ENCODE measurements around the gene CD6. TPM values are rescaled to one million over a fixed set of nuclear protein-coding genes. Genes with fewer than 3 reads are reported as not detected.

The CD6 gene
- total RNA-seq, 1 experiment from 2014 or later = 1.4 TPM

DNA sequence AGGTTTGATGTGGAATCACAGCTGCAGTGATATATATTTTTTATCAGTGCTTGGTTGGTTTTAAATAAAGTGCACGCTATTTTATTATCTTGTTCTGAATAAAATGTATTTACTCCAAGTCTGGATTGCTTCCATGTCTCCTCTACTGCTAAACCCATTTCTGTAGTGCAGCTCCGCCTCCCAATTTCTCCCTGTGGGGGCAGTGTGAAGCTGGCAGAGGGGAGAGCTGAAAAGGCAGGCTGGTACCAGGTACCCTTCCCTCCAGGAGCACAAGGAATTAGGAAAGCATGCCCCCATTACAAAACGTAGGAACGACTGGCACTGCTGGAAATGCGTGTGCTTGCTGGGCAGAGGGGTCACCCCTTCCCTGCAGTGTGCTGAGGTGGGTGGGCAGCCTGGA, 48.2 kb upstream of the CD6 start (continued):
- TF ChIP-seq, protein P1, sequence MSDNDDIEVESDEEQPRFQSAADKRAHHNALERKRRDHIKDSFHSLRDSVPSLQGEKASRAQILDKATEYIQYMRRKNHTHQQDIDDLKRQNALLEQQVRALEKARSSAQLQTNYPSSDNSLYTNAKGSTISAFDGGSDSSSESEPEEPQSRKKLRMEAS (IDR thresholded peaks at IDR 0.05) = no peak
- TF ChIP-seq ELF1 (IDR thresholded peaks at IDR 0.05; ENCODE audit: borderline replicate concordance, low read depth) = no peak
- TF ChIP-seq YY1 (IDR thresholded peaks at IDR 0.05; ENCODE audit: extremely low read depth, insufficient replicate concordance, low read depth, low read length) = no peak
- no peak for TF ChIP-seq ZFX (IDR thresholded peaks at IDR 0.05)
- TF ChIP-seq, protein P2, sequence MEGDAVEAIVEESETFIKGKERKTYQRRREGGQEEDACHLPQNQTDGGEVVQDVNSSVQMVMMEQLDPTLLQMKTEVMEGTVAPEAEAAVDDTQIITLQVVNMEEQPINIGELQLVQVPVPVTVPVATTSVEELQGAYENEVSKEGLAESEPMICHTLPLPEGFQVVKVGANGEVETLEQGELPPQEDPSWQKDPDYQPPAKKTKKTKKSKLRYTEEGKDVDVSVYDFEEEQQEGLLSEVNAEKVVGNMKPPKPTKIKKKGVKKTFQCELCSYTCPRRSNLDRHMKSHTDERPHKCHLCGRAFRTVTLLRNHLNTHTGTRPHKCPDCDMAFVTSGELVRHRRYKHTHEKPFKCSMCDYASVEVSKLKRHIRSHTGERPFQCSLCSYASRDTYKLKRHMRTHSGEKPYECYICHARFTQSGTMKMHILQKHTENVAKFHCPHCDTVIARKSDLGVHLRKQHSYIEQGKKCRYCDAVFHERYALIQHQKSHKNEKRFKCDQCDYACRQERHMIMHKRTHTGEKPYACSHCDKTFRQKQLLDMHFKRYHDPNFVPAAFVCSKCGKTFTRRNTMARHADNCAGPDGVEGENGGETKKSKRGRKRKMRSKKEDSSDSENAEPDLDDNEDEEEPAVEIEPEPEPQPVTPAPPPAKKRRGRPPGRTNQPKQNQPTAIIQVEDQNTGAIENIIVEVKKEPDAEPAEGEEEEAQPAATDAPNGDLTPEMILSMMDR (IDR thresholded peaks at IDR 0.05 in 2 of 3, conservative IDR thresholded peaks at IDR 0.05 in 1 of 3; ENCODE audit: borderline replicate concordance in 1 of 3, insufficient read depth in 1 of 3, low read depth in 2 of 3, low read length in 2 of 3) = no peak
- TF ChIP-seq, protein P3, sequence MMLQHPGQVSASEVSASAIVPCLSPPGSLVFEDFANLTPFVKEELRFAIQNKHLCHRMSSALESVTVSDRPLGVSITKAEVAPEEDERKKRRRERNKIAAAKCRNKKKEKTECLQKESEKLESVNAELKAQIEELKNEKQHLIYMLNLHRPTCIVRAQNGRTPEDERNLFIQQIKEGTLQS (IDR thresholded peaks at IDR 0.05) = no peak
- TF ChIP-seq POLR2A (IDR thresholded peaks at IDR 0.05; ENCODE audit: borderline replicate concordance, extremely low read depth, insufficient read depth, insufficient read length) = no peak
- TF ChIP-seq EGR1 (IDR thresholded peaks at IDR 0.05; ENCODE audit: low read depth) = no peak
- TF ChIP-seq FOSL1 (IDR thresholded peaks at IDR 0.05; ENCODE audit: low read depth) = no peak

DNA sequence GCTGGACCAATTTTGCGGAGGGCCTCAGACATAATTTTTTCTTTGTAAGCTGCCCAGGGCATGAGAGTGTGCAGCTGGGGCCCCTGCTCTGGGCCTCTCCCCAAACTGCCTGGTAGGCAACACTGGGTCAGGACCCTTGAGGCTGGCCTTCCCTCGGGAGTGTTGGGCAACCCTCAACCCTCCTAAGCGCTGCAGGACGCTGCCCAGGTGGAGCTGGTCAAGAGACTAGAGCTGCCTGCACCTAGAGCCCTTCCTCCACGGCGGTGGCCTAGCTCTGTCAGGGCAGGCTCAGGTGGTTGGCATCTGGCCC, 47.7 kb upstream of the CD6 start:
- H3K79me2 ChIP-seq (ENCODE audit: insufficient read depth, low read length) = peaks cover 12% of the 10 kb centered on the region
- ChIA-PET CTCF (interaction anchor here (1.5 kb wide), 1 partner anchor 24 kb away, joined by 5 read pairs; no protein-coding TSS in a partner anchor), POLR2A (interaction anchor here (0.8 to 1.3 kb wide), 2 partner anchors 10 to 93 kb away, joined by 3 read pairs; partner anchors contain the start of gene TMEM109), RAD21 (ENCODE audit: low non-redundant PET in 1 of 2, low total read pairs in 2 of 2, uncharacterized antibody in 2 of 2, unreplicated experiment in 2 of 2) (no interaction called here)
- H2AFZ ChIP-seq (ENCODE audit: low read depth, low read length, poor library complexity, severe bottlenecking) = no peak overlapping the region
- peak overlapping the region; percentile 74 to 75 for H3K4me3 ChIP-seq (replicated peaks in 1 of 2; ENCODE audit: low read depth in 1 of 2, low read length in 2 of 2)
- BruUV-seq (replicated peaks) = no TSS peak
- peaks cover 19 to 24% of the 10 kb centered on the region in 2 experiments; a peak in 3 of 4 replicates for H3K36me3 ChIP-seq (ENCODE audit: control insufficient read depth in 1 of 2, insufficient read depth in 2 of 2, low read length in 2 of 2)
- DNase-seq (ENCODE audit: low read depth, low spot score) (no peak), ATAC-seq (no peak; the same call in 1 of the 2 replicates)
- no peaks in the 10 kb centered on the region for H3K27me3 ChIP-seq (ENCODE audit: insufficient read depth, low read length)
- intact Hi-C loops (cut with micrococcal nuclease) = no loop called here
- peaks cover 23 to 35% of the 10 kb centered on the region in 2 experiments for H3K4me1 ChIP-seq (ENCODE audit: control insufficient read depth in 1 of 2, insufficient read depth in 2 of 2, low read length in 2 of 2)
- H3K9me3 ChIP-seq (ENCODE audit: control insufficient read depth in 1 of 2, insufficient read depth in 1 of 2, low read depth in 1 of 2, low read length in 2 of 2) = no peaks in the 10 kb centered on the region
- H3K4me2 ChIP-seq (ENCODE audit: low read length) = peak overlapping the region; percentile 92
- peak overlapping the region; percentile 77 for H3K9ac ChIP-seq (ENCODE audit: low read length)
- H3K9me2 ChIP-seq (ENCODE audit: insufficient read depth) = no peaks in the 10 kb centered on the region
- peak overlapping the region; percentile 71; the same call in 1 of the 2 replicates for H3K27ac ChIP-seq (ENCODE audit: low read depth, low read length)
- no peaks in the 10 kb centered on the region; the same call in 1 of the 2 replicates for H4K20me1 ChIP-seq (ENCODE audit: insufficient read depth)
- TF ChIP-seq ELF1 (IDR thresholded peaks at IDR 0.05; ENCODE audit: borderline replicate concordance, low read depth) = no peak
- TF ChIP-seq, protein P4, sequence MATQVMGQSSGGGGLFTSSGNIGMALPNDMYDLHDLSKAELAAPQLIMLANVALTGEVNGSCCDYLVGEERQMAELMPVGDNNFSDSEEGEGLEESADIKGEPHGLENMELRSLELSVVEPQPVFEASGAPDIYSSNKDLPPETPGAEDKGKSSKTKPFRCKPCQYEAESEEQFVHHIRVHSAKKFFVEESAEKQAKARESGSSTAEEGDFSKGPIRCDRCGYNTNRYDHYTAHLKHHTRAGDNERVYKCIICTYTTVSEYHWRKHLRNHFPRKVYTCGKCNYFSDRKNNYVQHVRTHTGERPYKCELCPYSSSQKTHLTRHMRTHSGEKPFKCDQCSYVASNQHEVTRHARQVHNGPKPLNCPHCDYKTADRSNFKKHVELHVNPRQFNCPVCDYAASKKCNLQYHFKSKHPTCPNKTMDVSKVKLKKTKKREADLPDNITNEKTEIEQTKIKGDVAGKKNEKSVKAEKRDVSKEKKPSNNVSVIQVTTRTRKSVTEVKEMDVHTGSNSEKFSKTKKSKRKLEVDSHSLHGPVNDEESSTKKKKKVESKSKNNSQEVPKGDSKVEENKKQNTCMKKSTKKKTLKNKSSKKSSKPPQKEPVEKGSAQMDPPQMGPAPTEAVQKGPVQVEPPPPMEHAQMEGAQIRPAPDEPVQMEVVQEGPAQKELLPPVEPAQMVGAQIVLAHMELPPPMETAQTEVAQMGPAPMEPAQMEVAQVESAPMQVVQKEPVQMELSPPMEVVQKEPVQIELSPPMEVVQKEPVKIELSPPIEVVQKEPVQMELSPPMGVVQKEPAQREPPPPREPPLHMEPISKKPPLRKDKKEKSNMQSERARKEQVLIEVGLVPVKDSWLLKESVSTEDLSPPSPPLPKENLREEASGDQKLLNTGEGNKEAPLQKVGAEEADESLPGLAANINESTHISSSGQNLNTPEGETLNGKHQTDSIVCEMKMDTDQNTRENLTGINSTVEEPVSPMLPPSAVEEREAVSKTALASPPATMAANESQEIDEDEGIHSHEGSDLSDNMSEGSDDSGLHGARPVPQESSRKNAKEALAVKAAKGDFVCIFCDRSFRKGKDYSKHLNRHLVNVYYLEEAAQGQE (IDR thresholded peaks at IDR 0.05; ENCODE audit: low read depth) = no peak
- no peak for TF ChIP-seq EZH2phosphoT487 (IDR thresholded peaks at IDR 0.05; ENCODE audit: borderline replicate concordance)
- TF ChIP-seq YY1 (IDR thresholded peaks at IDR 0.05; ENCODE audit: extremely low read depth, insufficient replicate concordance, low read depth, low read length) = no peak
- TF ChIP-seq, protein P1 (IDR thresholded peaks at IDR 0.05) = no peak
- TF ChIP-seq, protein P5, sequence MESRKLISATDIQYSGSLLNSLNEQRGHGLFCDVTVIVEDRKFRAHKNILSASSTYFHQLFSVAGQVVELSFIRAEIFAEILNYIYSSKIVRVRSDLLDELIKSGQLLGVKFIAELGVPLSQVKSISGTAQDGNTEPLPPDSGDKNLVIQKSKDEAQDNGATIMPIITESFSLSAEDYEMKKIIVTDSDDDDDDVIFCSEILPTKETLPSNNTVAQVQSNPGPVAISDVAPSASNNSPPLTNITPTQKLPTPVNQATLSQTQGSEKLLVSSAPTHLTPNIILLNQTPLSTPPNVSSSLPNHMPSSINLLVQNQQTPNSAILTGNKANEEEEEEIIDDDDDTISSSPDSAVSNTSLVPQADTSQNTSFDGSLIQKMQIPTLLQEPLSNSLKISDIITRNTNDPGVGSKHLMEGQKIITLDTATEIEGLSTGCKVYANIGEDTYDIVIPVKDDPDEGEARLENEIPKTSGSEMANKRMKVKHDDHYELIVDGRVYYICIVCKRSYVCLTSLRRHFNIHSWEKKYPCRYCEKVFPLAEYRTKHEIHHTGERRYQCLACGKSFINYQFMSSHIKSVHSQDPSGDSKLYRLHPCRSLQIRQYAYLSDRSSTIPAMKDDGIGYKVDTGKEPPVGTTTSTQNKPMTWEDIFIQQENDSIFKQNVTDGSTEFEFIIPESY (IDR thresholded peaks at IDR 0.05; ENCODE audit: extremely low read depth, insufficient replicate concordance, low read length) = no peak
- no peak for TF ChIP-seq ZNF274 (IDR thresholded peaks at IDR 0.05; ENCODE audit: low read depth, low read length)
- no peak for TF ChIP-seq TCF7L2 (IDR thresholded peaks at IDR 0.05; ENCODE audit: borderline replicate concordance, extremely low read depth, insufficient read depth, insufficient read length)
- TF ChIP-seq SRF (IDR thresholded peaks at IDR 0.05; ENCODE audit: low read depth) = no peak
- no peak for TF ChIP-seq POLR2A (IDR thresholded peaks at IDR 0.05; ENCODE audit: borderline replicate concordance, extremely low read depth, insufficient read depth, insufficient read length)
- no peak for TF ChIP-seq RAD21 (IDR thresholded peaks at IDR 0.05; ENCODE audit: low read depth)

Data from HCT116 (cell line).